Coronary artery (tissue), 2 donors: ENCODE data around the gene JMJD7.
"Not testable (repeated sequence)": the region's sequence is repeated elsewhere in the genome, so short reads cannot be mapped to it uniquely, and the experiment has no call there.

Experiments
- DNase-seq: peaks from one replicate; pipeline ENCODE4 v3.0.0-alpha.2; 2017; ENCODE audit warnings: low spot score
- H3K27ac ChIP-seq, 2 donors: fragments of 200-600 bp; sonication (generic); one replicate each; pipeline ENCODE4 v1.5.1; 2016 to 2019
- H3K4me3 ChIP-seq: fragments of 200-600 bp; sonication (generic); 2 replicates; pipeline ENCODE4 v1.5.1; 2016; ENCODE audit warnings: mild to moderate bottlenecking, moderate library complexity
- TF ChIP-seq, protein P1 (sequence below): fragments of 200-600 bp; sonication (generic); IDR thresholded peaks from one replicate; pipeline ENCODE4 v1.5.1; 2019; ENCODE audit warnings: antibody characterized with exemption

Gene JMJD7

DNA sequence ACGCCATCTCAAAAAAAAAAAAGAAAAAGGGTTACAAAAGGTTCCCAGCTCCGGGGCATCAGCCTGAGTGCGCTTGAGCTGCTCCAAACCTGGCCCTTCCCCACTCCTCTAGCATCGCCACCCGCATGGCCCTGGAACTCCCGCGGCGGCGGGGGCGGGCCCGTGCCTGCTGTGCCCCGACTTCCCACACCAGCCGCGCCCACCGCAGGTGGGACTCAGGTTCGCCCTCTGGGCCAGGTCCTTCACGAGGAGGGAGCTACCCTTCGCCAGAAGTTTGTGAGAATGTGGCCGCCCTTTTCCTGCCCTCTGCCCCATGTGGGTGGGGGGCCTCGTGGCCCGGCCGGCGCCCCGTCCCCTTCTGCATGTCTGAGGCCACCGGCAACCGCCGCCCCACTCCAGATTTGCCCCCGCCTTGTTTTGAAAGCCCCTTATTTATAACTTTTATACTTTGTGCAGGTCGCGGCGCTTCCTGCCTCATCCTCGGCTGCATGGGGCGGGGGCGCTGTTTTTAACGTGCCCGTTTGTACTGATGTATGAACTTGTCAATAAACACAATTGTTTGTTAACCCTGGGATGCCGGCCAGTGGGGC lies 507 bp upstream of the JMJD7 start:
- H3K27ac ChIP-seq: peak overlapping the region in 1 of 2 donors; percentile 93
- no peak for DNase-seq
- TF ChIP-seq, protein P1, sequence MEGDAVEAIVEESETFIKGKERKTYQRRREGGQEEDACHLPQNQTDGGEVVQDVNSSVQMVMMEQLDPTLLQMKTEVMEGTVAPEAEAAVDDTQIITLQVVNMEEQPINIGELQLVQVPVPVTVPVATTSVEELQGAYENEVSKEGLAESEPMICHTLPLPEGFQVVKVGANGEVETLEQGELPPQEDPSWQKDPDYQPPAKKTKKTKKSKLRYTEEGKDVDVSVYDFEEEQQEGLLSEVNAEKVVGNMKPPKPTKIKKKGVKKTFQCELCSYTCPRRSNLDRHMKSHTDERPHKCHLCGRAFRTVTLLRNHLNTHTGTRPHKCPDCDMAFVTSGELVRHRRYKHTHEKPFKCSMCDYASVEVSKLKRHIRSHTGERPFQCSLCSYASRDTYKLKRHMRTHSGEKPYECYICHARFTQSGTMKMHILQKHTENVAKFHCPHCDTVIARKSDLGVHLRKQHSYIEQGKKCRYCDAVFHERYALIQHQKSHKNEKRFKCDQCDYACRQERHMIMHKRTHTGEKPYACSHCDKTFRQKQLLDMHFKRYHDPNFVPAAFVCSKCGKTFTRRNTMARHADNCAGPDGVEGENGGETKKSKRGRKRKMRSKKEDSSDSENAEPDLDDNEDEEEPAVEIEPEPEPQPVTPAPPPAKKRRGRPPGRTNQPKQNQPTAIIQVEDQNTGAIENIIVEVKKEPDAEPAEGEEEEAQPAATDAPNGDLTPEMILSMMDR: no peak

DNA sequence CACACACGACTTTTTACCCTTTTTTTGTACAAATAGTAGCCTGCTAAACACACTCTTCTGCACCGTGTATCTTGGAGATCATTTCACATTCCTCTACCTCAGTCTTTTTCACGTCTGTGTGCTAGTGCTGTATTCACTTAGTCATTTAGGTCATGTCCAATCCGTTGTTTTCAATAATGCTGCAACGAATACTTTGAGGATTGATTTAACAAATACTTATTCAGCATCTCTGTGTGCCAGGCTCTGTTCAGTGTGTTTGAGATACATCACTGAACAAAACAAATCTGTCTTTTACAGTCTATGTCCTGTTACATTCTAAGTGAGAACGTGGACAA lies 882 bp downstream of the JMJD7 start:
- Histone ChIP-seq H3K27ac (peak overlapping the region; percentile 59 to 93), H3K4me3 (peak overlapping the region; percentile 90)
- TF ChIP-seq, protein P1: no peak
- DNase-seq: no peak

More for the DNA sequence above, 507 bp upstream of the JMJD7 start:
- peak overlapping the region; percentile 90 for H3K4me3 ChIP-seq

DNA sequence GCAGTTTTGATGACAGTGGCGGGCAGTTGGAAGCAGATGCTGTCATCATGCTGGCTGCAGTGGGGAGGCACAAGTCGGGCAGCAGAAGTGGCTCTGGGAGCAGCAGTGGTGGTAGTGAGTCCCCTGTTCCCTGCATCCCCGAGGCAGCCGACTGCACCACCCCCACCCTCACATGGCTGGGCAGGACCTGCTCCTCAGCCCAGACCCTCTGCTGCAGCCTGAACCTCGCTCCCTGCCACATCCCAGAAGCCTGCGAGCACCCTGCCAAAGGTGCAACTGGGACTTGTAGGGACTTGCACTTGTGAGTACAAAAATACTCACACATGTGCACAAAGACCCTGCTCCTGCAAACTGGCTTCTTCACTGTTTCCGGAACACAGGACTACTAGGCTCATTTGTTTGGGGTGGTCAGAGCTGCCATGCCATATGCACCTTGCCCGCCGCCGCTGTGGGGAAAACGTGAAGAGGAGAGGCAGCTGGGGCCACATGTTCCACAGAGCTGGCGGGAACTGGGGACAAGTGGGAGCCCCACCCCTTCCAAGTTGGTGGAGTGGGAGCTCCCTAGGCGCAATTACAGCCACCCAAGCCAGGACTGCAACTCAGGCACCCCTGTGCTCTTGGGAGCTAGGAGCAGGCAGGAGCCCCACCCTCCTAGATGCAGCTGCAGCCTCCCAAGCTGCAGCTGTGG lies 2.2 kb downstream of the JMJD7 start:
- Histone ChIP-seq H3K27ac (no peak overlapping the region), H3K4me3 (no peak overlapping the region)
- no peak for DNase-seq
- TF ChIP-seq, protein P1: no peak

DNA sequence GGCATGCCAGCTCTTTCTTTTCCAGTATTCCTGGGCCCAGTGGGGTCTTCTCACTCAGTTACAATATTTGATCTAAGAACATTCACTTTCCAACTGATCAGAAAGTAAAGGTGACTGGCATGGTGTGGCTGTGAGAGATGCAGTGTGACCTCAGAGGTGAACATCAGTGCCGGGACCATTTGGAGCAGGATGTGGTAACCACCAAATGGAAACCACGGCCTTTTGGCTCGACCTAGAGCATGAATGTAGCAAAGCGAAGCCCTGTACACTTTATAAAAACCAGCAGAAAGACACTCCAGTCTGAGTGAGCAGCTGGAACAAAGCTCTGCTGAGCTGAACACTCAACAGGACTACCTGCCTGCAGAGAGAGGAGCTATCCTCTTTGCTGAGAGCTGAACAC lies 3.4 kb downstream of the JMJD7 start:
- DNase-seq, H3K27ac ChIP-seq, H3K4me3 ChIP-seq: not testable (repeated sequence)

DNA sequence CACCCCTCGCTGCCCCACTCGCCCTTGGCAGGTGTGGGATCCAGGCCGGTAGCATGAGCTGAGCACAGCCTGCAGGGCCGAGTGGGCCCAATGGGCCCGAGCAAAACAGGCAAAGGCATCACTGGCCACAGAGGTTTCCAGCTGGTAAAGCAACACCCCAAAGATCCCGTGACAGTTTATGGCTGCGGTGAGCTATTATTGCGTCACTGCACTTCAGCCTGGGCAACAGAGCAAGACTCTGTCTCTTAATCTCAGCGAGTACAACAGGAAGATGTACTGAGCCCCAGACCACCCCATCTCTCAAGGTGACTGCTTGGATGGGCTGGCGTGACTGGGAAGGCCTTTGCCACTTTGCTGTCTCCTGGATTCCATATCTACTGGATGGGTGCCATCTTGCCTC lies 4.3 kb downstream of the JMJD7 start:
- Histone ChIP-seq H3K4me3 (no peak overlapping the region), H3K27ac (no peak overlapping the region)
- DNase-seq: no peak
- TF ChIP-seq, protein P1: no peak

DNA sequence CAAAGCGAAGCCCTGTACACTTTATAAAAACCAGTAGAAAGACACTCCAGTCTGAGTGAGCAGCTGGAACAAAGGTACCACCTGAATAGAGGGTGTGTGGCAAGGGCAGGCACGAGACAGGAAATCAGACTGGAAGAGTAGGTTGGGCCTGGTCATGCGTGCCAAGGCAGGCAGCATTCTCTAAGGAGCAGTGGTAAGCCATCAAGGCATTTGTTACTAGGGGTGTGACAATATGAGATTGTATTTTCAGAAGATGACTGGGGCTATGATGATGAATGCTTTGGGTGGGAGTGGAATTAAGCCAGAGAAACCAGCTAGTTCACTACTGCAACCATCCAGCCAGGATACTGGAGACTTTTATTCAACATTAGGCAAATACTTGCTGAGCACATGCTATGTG lies 5.0 kb downstream of the JMJD7 start:
- Histone ChIP-seq H3K27ac (no peak overlapping the region), H3K4me3 (no peak overlapping the region)
- TF ChIP-seq, protein P1: no peak
- no peak for DNase-seq

DNA sequence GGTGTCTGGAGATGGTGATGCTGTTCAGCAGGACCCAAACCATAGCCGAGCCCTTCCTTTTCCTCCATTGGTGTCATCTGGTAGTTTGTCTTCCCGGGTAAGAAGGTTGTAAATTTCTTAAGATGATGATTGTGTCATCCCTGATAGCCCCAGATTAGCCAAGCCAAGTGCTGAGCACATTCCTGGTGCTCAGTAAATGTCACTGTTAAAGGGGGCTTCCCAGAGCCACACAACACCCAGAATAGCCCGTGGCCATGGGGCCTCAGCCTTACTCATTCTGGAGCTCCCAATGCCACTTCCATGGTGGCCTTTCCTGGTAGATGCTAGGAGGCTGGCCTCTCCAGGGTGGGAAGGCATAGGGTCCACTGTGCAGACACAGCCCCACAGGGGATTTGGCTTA lies 6.2 kb downstream of the JMJD7 start:
- no peak for DNase-seq
- Histone ChIP-seq H3K27ac (no peak overlapping the region), H3K4me3 (no peak overlapping the region)
- TF ChIP-seq, protein P1: no peak
